T-helper 17 cell (primary cell): ENCODE measurements around the gene SGSH. TPM values are rescaled to one million over a fixed set of nuclear protein-coding genes. Genes with fewer than 3 reads are reported as not detected.

Source experiments
- ATAC-seq: fragments of 150-1000 bp; cut with Tn5 transposase; 2 replicates; pipeline ENCODE4 v1.10.0; 2021; ENCODE audit warnings: mild to moderate bottlenecking, moderate library complexity
- DNase-seq, 3 donors: peaks; one replicate each; pipeline versions ENCODE4 v3.0.0 to v3.0.0-alpha.2; 2020 to 2021
- H3K9me3 ChIP-seq: one replicate; pipeline ENCODE4 v1.7.0; 2013; ENCODE audit warnings: low read length, mild to moderate bottlenecking; ENCODE audit not compliant: control insufficient read depth, poor library complexity, severe bottlenecking
- H3K27ac Mint-ChIP-seq: one replicate; pipeline ENCODE4 v1.8.0; 2022; ENCODE audit warnings: mild to moderate bottlenecking, moderate library complexity, mixed read lengths
- H3K27me3 Mint-ChIP-seq: one replicate; pipeline ENCODE4 v1.8.0; 2022; ENCODE audit warnings: mixed read lengths
- H3K36me3 Mint-ChIP-seq: one replicate; pipeline ENCODE4 v1.8.0; 2022; ENCODE audit warnings: low read depth, mixed read lengths
- H3K4me1 Mint-ChIP-seq: one replicate; pipeline ENCODE4 v1.8.0; 2022; ENCODE audit warnings: mild to moderate bottlenecking, mixed read lengths
- H3K4me3 Mint-ChIP-seq: one replicate; pipeline ENCODE4 v1.8.0; 2022; ENCODE audit warnings: mild to moderate bottlenecking, moderate library complexity, mixed read lengths
- total RNA-seq, 4 donors: library from RNA in 2 of 4; stranded (reverse) in 2 of 4; gene quantifications; one replicate each; pipeline ENCODE4 v1.2.3 and lab custom pipeline; 2022 to 2026

SGSH gene
- total RNA-seq, 2 donors from 2014 or later = 136 to 151 TPM

DNA sequence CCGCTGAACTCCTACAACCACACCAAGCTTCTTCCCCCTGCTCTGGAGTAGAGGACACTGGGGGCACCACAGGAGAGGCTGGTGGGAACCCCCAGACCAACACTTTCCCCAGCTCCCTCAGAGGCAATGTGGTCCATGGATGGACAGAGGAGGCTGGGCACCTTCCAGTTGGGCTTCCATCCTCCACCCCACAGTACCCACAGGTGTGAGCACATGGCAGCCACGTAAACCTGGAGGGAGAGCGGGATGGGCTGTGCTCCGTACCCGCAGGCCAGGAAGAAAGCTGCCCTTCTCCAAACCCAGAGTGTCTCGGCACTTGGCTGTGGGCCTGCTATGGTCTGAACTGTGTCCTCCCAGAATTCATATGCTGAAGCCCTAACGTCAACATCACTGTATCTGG lies 1.7 kb downstream of the SGSH start:
- no peaks in the 10 kb centered on the region for H3K9me3 ChIP-seq
- Mint-ChIP-seq H3K27ac (peak overlapping the region; percentile 97), H3K36me3 (peaks cover 6% of the 10 kb centered on the region), H3K4me3 (peak overlapping the region; percentile 95), H3K4me1 (peaks cover 27% of the 10 kb centered on the region), H3K27me3 (no peaks in the 10 kb centered on the region)
- no peak for ATAC-seq
- no peak for DNase-seq

DNA sequence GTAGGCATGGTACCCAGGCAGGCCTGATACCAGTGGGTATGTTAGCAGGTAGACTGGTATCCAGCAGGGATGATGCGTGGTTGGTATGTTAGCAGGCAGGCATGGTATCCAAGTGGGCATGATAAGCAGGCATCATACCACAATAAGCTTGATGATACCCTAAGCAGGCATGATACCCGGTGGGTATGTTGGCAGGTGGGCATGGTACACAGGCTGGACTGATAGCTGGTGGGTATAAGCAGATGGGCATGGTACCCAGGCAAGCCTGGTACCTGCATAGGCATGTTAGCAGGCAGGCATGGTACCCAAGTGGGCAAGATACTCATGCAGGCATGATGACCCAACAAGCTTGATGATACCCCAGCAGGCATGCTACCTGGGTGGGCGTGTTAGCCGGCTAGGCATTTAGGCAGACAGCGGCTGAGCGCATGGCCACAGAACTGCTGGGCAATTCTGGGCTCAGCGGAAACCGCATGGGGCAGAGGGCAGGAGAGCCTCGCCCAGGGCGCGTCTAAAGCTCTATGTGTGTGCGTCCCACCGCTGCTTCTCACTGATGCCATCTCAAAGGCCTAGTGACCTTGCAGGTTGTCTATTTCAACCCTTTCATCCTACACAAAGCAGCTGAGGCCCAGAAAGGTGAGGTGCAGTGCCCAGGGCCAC lies 2.3 kb downstream of the SGSH start:
- no peak for DNase-seq
- peak overlapping the region; percentile 95 for H3K4me3 Mint-ChIP-seq

DNA sequence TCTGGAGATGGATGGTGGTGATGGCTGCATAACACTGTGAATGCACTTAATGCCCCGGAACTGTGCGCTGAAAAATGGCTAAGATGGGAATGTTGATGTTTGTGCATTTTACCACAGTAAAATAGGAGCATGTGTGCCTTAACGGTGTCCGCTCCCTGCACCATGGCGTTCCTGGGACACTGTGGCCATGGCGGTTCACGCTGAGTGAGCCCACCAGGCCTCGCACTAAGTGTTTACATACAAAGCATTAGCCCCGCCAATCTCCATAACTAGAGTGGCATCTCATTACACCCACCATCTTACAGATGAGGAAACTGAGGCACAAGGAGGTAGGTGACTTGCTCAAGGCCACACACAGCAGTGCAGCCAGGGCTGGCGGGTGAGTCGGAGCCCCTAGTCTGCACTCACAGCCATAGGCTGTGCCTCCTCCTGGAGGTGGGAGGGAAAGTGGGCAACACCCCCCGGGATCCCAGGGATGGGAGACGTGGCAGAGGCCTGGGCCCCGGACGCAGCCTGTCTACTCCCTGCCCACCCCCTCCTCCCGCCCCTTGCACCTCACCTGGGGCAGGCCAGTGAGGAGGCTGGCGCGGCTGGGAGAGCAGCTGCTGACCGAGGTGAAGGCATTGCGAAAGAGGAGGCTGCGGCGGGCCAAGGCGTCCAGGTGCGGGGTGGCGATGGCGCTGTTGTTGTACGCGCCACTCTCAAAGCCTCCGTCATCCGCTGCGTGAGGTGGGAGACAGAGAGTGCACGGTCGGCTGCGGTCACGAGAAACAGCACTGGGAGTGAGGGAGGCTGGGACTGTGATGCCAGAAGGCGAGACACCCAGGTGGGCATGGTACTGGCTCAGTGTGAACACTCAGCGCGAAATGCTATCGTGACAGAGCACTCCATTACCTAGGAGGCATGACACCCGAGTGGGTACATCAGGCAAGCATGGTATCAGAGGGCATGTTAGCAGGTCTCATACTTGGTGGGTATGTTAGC lies 3.4 kb downstream of the SGSH start:
- DNase-seq (no peak), ATAC-seq (no peak)
- Mint-ChIP-seq H3K4me3 (peak overlapping the region; percentile 41), H3K4me1 (peaks cover 24% of the 10 kb centered on the region), H3K27ac (peak overlapping the region; percentile 86), H3K27me3 (no peaks in the 10 kb centered on the region), H3K36me3 (peaks cover 6% of the 10 kb centered on the region)
- no peaks in the 10 kb centered on the region for H3K9me3 ChIP-seq

More for the DNA sequence above, 2.3 kb downstream of the SGSH start:
- peaks cover 24% of the 10 kb centered on the region for H3K4me1 Mint-ChIP-seq
- H3K27ac Mint-ChIP-seq = peak overlapping the region; percentile 86
- no peak for ATAC-seq
- no peaks in the 10 kb centered on the region for H3K9me3 ChIP-seq
- no peaks in the 10 kb centered on the region for H3K27me3 Mint-ChIP-seq
- peaks cover 6% of the 10 kb centered on the region for H3K36me3 Mint-ChIP-seq

DNA sequence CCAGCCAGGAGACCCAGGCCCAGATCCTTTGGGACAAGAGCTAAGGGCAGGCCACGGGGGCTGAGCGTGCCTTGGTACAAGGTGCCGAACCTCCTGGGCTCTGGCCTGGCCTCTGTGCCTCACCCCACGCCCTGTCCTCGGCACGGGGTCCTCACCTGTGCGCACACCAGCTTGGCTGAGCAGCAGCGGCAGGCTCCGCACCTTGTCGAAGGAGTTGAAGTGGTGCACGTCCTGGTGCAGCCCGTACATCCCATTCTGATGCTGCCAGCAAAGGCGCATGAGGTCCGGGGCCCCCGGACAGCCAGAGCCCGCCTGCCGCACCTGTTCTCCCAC lies 5.3 kb downstream of the SGSH start:
- H3K4me3 Mint-ChIP-seq = no peak overlapping the region
- peaks cover 21% of the 10 kb centered on the region for H3K4me1 Mint-ChIP-seq
- no peak overlapping the region for H3K27ac Mint-ChIP-seq
- H3K36me3 Mint-ChIP-seq = peaks cover 9% of the 10 kb centered on the region
- H3K27me3 Mint-ChIP-seq = no peaks in the 10 kb centered on the region
- ATAC-seq = no peak
- DNase-seq = no peak
- no peaks in the 10 kb centered on the region for H3K9me3 ChIP-seq

DNA sequence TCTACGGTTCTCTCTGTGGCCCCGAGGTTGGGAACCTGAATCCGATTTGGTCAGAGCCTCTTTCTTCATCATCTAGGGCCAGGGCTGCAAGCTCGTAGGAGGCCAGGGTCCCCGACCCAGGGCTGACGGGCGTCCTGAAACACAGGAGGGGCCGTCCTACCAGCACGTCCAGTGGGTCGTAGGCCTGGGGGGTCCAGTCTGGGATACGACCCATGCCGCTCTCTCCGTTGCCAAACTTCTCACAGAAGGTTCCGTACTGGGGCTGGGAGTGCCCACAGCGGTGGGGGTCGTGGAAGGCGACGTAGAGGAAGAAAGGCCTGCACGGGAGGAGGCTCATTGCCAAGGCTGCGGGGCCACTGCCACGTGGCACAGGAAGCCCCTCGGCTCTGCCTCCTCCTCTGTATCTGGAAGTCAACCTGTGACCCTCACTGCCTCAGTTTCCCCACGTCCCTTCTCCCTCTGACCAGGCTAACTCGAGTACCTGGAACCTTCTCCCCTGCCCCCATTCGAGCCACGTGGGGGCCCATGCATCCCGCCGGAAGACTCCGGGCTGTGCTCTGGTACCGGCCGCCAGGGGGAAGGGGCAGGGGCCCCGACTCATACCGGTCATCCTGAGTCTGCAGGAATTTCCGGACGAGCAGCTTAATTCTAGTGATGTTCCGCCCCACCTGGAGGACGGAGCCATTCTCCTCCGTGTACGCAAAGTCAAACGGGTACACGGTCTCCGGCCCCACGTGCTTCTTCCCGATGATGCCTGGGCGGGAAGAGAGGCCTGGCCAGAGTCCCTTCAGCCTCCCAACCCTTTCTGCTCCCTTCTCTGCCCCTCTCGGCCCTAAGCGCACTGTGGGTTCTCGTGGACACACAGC lies 5.9 kb downstream of the SGSH start:
- DNase-seq (no peak), ATAC-seq (no peak)
- Mint-ChIP-seq H3K27ac (no peak overlapping the region), H3K36me3 (peaks cover 9% of the 10 kb centered on the region), H3K27me3 (no peaks in the 10 kb centered on the region), H3K4me1 (peaks cover 18% of the 10 kb centered on the region), H3K4me3 (no peak overlapping the region)
- no peaks in the 10 kb centered on the region for H3K9me3 ChIP-seq

DNA sequence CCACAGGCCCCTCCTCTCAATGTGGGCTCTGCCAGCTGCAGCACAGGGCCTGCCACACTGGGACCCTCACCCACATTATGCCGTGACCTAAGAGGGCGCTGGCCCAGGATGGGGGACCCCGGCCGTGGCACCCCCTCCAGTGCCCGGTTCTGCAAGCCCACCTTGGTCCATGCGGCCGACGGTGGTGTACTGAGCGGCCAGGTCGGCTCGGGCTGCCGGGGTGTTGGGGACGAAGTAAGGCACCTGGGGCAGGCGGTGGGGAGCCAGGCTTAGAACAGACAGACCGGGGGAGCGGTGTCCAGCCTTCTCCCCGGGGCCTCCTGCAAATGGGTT lies 6.5 kb downstream of the SGSH start:
- DNase-seq (no peak), ATAC-seq (no peak)
- no peaks in the 10 kb centered on the region for H3K27me3 Mint-ChIP-seq
- H3K4me3 Mint-ChIP-seq = no peak overlapping the region
- H3K9me3 ChIP-seq = no peaks in the 10 kb centered on the region
- peaks cover 9% of the 10 kb centered on the region for H3K36me3 Mint-ChIP-seq
- no peak overlapping the region for H3K27ac Mint-ChIP-seq
- H3K4me1 Mint-ChIP-seq = peaks cover 15% of the 10 kb centered on the region

DNA sequence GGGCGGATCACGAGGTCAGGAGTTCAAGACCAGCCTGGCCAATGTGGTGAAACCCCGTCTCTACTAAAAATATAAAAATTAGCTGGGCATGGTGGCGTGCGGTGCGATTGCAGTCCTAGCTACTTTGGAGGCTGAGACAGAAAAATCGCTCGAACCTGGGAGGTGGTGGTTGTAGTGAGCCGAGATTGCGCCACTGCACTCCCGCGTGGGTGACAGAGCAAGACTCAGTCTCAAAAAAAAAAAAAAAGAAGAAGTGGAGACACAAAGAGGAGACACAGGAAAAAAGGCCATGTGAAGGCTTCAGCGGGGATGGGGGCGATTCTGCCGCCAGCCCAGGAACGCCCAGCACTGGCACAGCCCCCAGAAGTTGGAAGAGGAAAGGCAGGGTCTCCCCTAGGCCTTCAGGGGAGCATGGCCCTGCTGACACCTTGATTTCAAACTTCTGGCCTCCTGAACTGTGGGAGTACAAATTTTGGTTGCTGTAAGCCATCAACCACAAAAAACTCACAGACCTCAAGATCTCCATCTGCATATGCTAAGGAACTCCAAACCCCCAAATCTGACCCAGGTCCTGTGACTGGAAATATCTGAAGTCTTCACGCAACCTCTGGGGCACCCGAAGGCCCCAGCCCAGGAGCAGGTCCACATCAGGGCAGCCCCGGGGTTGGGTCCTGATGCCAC lies 7.0 kb downstream of the SGSH start:
- H3K4me1 Mint-ChIP-seq = peaks cover 14% of the 10 kb centered on the region
- no peaks in the 10 kb centered on the region for H3K9me3 ChIP-seq
- H3K4me3 Mint-ChIP-seq = no peak overlapping the region
- H3K27ac Mint-ChIP-seq = no peak overlapping the region
- DNase-seq (no peak), ATAC-seq (no peak)
- no peaks in the 10 kb centered on the region for H3K27me3 Mint-ChIP-seq
- H3K36me3 Mint-ChIP-seq = peaks cover 9% of the 10 kb centered on the region

DNA sequence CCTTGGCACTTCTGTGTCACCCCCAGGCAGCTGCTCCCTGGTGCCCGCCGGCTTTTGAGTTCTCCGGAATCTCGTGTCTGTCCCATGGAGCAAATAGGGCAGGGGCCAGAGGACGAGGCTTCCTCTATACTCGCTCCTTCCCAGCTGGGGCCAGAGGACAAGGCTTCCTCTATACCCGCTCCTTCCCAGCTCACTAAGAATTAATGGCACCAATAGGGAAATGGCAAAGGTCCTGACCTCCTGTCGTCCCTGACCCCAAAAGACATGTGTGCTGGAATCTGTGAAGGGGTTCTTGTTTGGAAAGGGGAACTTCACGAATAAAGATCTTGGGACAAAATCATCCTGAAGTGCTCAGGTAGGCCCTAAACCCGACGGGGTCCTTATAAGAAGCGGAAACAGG lies 7.6 kb downstream of the SGSH start:
- Mint-ChIP-seq H3K27ac (no peak overlapping the region), H3K4me1 (peaks cover 10% of the 10 kb centered on the region), H3K27me3 (no peaks in the 10 kb centered on the region), H3K4me3 (no peak overlapping the region), H3K36me3 (peaks cover 8% of the 10 kb centered on the region)
- H3K9me3 ChIP-seq = no peaks in the 10 kb centered on the region
- ATAC-seq (no peak), DNase-seq (no peak)

DNA sequence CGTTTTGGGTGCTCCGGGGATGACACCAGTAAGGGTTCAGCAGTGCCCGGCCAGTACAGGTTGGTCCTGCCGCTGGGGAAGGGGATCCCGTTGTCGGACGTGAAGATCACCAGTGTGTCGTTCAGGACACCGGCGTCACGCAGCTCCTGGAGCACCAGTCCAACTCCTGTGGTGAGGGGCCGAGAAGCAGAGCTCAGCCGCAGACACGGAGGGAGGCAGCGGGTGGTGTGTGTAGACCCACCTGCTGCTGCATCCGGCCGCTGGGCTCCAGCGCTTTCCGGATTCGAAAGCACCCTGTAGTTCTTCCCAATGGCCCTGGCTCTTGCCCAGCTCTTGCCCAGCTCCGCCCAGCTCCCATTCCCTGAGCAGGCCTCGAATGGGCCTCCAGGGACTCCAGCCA lies 8.0 kb downstream of the SGSH start:
- Mint-ChIP-seq H3K4me3 (no peak overlapping the region), H3K27ac (no peak overlapping the region), H3K4me1 (peaks cover 7% of the 10 kb centered on the region), H3K36me3 (peaks cover 6% of the 10 kb centered on the region), H3K27me3 (no peaks in the 10 kb centered on the region)
- no peaks in the 10 kb centered on the region for H3K9me3 ChIP-seq
- DNase-seq (no peak), ATAC-seq (no peak)

DNA sequence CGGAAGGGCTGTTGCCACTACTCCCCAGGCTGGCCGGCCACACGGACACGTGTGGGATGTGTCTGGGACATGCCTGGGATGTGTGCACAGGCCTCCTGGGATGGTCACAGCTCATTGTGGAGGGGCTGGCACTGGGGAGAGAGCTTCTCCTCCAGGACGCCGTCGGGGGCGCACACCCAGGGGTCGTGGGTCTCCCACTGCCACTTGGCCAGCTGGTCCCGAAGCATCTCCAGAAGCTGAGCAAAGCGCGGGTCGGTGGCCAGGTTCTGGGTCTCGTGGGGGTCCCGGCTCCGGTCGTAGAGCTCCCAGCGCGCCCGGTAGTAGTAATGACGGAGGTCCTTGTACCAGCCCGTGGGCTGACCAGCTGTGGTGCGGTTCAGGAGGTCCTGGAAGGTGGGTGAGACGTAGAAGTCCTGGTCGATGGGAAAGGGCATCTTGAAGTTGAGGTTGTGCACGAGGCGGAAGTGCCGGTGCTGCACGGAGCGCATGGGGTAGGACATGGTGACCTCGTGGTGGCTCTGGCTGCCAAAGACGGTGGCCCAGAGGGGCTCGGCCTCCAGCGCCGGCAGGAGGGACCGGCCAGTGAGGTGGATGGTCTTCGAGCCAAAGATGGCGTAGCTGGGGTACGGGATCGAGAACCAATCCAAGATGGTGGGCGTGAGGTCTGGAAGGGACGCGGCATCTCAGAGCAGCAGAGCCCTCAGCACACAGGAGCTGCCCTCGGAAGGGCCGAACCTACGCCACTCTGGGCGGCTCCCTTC lies 9.6 kb downstream of the SGSH start:
- H3K4me3 Mint-ChIP-seq = no peak overlapping the region

DNA sequence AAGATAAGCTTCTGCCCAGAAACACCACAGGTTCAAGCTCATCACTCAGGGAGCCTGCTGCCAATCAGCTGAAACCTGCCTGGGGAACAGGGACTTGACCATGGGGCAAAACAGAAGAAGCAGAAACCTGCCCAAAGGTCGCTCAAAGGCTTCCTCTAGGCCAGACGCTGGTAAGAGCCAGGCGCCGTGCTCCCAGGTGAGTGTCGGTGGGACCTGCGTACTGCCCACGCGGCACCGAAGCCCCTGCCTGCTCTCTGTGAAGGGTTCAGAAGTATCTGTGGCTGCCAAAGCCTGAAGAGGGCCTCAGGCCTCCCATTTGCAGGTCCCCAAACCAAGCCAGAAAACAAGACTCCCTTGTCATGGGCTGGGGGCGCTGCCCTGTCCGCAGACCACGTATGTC lies 10.4 kb downstream of the SGSH start:
- Mint-ChIP-seq H3K27ac (no peak overlapping the region), H3K4me1 (peaks cover 5% of the 10 kb centered on the region)

More for the DNA sequence above, 9.6 kb downstream of the SGSH start:
- Mint-ChIP-seq H3K27ac (no peak overlapping the region), H3K36me3 (peaks cover 4% of the 10 kb centered on the region), H3K27me3 (no peaks in the 10 kb centered on the region), H3K4me1 (peaks cover 5% of the 10 kb centered on the region)
- H3K9me3 ChIP-seq = no peaks in the 10 kb centered on the region
- ATAC-seq (no peak), DNase-seq (no peak)

DNA sequence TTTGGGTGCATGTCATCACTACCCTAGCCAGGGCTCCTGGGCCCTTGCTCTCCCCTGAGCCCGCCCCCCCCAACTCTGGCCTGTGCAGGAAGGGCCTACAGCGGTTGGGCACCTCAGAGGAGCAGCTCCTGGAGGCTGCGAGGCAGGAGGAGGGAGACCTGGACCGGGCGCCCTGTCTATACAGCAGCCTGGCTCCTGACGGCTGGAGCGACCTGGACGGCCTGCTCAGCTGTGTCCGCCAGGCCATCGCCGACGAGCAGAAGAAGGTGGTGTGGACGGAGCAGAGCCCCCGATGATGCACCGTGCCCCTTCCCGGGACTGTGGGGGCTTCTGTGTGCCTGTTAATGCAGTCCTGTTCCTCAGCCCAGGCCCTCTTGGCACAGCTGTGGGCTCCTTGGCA lies 12.1 kb downstream of the SGSH start:
- Mint-ChIP-seq H3K4me1 (peaks cover 3% of the 10 kb centered on the region), H3K27me3 (no peaks in the 10 kb centered on the region), H3K4me3 (no peak overlapping the region), H3K36me3 (peaks cover 4% of the 10 kb centered on the region), H3K27ac (no peak overlapping the region)
- no peaks in the 10 kb centered on the region for H3K9me3 ChIP-seq
- DNase-seq (no peak), ATAC-seq (no peak)

More for the DNA sequence above, 10.4 kb downstream of the SGSH start:
- ATAC-seq (no peak), DNase-seq (no peak)
- Mint-ChIP-seq H3K4me3 (no peak overlapping the region), H3K27me3 (no peaks in the 10 kb centered on the region), H3K36me3 (peaks cover 4% of the 10 kb centered on the region)
- no peaks in the 10 kb centered on the region for H3K9me3 ChIP-seq
